DMS53 (cell line): ENCODE measurements around the gene VPS13A.

Experiments used
- DNase-seq: peaks from one replicate; lab custom pipeline; 2025; lab: John Stamatoyannopoulos, UW

VPS13A gene

DNA sequence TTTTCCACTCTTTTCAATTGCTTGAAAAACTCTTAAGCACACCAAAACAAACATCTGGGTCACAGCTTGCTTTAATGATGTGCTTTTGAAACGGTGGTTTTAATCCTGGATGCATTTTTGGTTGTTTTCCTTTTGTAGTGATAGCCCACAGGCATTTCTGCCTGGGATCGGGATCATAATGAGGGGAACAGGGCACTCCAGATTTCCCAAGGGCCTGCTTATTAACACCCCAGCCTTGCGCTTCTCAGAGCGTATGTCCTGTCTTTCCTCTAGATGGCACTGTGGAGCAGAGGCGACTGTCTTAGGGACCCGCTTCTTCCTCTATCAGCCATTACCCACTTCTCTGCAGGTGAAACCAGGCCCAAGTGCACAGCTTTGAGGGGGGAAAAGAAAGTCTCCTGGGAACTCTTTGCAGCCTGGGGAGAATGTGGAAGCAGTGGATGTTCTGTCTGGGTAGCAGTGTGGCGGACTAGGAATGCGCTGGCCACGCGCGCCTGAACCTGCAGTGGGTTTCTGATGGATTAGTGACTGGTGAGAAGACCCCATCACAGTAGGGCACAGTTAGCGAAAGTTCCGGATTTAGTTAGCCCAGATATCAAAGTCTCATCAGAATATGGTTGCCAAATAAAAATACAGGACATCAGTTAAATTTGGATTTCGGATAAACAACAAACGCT is 280.7 kb downstream of the VPS13A start:
- peak; percentile 83 for DNase-seq

GRCh38 chr9:77460938-77461337 is 283.6 kb downstream of the VPS13A start:
- DNase-seq, result no peak

GRCh38 chr9:77462066-77462465 is 284.7 kb downstream of the VPS13A start:
- no peak for DNase-seq

GRCh38 chr9:77463151-77463550 is 285.8 kb downstream of the VPS13A start:
- no peak for DNase-seq

- DNase-seq, result no peak
These were observed 287.3 kb downstream of the VPS13A start for GRCh38 chr9:77464661-77465060.

- no peak for DNase-seq
These were observed 292.3 kb downstream of the VPS13A start for GRCh38 chr9:77469515-77470231.
